CD4-positive, alpha-beta T cell treated with Interleukin-2 at 100 ng/mL for 4 hours (primary cell): ENCODE results near the gene TF.

Experiments used
- DNase-seq: peaks from one replicate; pipeline ENCODE4 v3.0.0-alpha.2; 2020; ENCODE audit warnings: low spot score

TF gene

DNA sequence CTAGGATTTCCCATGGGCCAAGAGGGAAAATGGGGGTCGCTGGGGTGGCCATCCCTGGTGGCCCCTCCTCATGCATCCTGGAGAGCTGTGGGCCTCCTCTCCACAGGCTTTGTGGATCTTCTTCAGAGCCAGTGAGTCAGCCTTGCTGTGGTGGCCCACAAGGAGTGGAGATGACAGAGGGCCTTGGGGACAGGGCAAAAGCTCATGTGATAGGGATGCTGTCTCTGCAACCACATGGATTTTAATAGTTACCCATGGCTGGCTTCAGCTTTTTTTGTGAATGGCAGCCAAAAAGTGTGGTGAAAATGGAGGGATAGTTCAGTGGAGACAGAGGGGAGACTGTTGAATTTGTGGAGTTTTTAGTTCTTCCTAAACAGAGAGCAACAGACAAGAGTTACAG is 1.2 kb downstream of the TF start:
- DNase-seq, result no peak

DNA sequence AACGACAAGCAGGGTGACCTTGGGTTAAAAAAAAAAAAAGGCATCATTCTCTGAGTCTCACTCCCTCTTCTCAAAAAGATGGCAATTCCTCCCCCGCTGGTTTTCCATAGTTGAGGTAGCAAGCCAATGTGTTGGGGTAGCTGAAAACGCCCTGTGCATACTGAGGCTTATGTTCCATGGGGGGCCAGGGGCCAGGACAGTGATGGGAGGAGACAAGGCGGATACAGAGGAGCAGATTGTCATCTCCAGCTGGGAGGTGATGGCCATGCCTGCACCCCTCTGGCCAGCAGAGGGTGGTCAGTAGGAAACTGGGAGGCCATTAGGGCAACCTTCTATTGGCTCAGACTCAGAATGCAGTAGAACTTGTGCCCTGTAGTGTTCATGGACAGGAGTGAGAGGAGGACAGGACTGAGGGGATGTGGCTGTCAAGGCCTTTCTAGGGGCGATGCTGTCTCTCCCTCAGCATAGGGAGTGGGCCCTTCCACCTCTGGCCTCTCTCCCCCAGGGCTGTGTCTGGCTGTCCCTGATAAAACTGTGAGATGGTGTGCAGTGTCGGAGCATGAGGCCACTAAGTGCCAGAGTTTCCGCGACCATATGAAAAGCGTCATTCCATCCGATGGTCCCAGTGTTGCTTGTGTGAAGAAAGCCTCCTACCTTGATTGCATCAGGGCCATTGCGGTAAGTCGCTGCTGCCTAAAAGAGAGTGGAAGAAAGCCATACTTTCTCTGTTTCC is 1.9 kb downstream of the TF start:
- no peak for DNase-seq

DNA sequence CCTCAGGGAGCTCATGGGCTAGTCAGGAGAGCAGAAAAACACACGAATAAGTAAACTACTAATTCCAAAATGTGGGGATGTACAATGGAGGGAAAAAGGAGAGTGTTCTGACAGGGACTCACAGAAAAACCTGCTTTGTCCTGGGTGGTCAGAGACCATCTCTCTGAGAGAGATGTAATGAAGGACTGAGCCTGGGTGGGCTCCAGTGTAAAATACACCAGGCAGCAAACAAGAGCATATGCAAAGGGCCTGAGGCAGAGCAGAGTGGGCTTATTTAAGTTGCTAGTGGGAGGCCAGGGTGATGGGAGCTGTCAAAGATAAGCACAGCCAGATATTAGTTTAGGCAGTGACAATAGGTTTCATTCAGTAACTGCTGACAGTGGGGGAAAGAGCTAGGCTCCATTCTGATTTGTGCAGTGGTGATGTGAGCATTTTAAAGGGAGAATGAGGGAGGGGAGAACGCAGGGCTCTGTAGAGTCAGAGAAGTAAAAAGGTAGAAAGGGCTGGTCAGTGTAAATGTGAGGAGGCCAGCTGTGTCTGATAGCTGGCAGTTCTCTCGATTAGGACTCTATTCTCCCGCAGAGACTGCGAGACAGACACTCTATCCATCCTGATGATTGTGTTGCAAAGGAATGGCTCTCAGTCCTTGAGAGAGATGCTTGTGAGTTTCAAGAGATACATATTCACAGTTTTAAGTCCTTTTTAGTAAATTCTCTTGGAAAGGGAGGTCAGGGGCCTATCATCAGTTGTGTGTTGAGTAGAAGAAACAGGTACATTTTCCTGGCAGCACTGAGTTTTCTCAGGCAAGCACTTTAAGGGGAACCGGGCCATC is 3.5 kb downstream of the TF start:
- DNase-seq, result no peak

DNA sequence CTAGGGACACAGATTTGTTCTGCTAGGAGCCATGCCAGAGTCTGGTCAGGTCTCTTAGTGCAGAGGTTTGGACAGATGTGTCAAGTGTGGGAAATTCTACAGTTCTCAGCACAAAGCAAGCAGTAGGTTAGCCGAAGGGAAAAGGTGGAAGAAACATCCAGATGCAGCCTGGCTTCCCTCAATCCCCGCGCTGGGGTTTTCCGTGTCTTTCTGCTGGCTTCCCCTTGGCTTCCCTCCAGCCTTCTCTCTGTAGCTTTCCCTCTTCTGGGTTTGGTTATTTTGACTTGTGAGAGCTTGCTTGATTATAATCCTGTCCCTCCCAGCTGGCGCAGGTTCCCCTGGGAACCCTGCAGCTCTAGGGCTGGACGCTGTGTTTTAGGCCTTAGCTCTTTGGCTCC is 4.1 kb downstream of the TF start:
- no peak for DNase-seq

DNA sequence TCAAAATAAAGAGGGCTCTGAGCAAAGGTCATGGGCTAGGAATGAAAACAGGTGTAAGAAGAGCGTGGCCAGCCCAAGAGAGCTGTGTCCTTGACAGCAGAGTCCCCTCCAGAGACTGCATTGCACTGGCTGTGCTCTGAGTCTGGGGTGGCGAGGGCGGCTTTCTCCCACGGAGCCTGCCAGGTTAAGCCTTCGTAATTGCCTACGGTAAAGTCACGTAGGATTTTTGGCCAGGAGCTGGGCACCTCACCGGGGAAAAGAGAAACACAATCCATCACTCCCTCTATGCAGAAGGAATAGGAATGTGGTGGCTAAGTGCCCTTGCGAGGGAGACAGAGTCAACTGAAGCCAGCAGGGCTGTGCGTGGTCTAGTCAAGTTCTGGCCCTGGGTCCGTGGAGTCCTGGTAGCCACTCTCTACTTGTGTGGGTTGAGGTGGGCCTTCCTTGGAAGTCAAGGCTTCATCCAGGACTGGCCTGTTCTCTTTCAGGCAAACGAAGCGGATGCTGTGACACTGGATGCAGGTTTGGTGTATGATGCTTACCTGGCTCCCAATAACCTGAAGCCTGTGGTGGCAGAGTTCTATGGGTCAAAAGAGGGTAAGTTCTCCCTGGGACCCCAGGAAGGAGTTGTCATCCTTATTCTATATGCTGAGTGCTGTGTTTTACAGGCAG is 7.0 kb downstream of the TF start:
- no peak for DNase-seq

DNA sequence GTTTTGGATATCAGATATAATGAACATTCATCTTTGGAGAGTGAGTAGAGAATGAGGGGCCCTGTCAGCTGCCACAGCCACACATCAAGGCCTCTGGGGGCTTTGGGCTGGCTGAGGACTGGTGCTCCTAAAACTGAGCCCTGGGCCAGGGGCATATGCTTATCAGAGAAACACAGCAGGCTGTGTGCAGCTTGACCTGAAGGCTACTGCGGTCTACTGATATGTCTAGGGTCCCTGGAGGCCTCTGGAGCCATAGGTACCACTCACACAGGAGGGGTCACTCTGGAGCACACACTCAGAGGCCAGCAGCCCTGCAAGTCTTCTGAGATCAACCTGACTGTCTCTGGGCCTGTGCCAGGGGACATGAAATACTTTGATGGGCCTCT is 7.6 kb downstream of the TF start:
- no peak for DNase-seq

DNA sequence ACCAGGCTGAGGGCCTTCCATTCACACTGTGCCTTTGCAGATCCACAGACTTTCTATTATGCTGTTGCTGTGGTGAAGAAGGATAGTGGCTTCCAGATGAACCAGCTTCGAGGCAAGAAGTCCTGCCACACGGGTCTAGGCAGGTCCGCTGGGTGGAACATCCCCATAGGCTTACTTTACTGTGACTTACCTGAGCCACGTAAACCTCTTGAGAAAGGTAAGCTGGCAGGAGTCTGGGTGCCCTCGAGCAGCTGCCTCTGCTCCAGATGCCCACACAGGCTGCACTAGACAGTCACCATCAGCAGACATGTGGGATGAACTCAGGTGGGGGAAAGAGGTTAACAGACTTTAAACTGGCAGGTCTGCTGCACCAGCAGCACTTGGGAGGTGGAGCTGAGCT is 8.3 kb downstream of the TF start:
- no peak for DNase-seq

DNA sequence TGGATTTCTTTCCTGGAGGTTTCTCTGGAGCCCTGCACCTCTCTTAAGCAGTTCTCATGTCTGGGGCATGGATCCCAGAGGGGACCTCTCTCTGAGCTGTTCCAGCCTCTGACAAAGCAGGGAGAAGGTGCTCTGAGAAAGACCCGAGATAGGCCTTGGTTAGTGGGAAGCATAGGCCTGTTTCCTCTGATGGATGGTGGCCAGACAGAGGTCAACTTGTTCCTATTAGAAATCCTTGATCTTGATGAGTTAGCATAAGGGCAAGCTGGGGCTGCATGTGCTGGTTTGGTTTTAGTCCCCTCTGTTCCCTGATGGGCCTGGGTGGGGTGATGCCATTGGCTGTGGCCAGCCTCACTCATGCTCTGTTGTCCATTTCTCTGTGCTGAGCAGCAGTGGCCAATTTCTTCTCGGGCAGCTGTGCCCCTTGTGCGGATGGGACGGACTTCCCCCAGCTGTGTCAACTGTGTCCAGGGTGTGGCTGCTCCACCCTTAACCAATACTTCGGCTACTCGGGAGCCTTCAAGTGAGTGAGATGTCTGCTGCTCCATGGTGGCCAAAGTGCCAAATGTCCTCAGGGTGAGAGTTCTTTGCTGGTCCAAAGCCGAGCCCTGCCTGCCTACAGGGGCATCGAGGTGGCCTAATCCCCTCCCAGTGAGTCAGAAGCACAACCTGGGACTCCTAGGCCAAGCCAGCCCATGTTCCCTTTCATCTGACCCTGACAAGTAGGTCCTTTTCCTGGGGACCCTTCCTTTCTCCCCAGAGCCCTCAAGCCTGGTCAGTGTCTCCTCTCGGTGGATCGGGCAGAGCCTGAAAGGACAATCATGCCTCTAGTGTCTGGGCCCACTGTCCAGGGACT is 9.0 kb downstream of the TF start:
- DNase-seq, result no peak

DNA sequence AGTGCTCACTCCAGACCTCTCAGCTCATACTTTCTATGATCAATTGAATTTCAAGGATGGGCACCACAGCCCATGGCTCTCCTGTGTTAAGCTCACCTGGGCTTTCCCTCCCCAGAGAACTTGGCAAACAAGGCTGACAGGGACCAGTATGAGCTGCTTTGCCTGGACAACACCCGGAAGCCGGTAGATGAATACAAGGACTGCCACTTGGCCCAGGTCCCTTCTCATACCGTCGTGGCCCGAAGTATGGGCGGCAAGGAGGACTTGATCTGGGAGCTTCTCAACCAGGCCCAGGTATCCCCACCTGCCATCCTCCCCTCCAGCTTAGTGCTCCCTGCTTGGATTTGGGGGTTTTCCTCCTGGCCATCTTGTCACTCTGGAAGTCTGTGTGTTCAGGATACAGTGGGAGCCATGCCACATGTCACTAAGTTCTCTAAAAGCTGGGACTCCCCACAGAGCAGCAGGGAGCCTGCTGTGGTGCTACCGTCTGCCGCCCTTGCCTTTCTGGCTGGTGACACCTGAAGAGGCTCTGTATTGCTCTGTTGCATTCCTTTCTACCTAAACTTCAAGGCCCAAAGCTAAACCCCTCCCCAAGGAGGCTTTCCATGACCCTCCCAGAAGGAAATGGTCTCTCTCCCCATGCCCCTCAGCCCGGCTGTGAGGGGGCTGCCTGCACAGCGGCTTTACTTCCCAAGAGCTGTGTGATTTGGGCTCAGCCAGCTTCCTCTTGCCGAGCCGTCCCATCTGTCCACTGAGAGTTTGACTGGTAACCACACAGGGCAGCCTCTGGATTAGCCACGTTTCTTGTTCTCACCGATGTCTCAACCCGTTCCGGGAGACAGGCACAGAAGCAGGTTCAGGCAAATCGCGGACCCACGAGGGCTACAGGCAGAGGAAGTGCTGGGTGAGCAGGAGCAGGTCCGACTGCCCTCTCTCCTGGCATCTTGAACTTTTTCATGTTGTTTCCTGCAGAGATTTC is 10.8 kb downstream of the TF start:
- no peak for DNase-seq

DNA sequence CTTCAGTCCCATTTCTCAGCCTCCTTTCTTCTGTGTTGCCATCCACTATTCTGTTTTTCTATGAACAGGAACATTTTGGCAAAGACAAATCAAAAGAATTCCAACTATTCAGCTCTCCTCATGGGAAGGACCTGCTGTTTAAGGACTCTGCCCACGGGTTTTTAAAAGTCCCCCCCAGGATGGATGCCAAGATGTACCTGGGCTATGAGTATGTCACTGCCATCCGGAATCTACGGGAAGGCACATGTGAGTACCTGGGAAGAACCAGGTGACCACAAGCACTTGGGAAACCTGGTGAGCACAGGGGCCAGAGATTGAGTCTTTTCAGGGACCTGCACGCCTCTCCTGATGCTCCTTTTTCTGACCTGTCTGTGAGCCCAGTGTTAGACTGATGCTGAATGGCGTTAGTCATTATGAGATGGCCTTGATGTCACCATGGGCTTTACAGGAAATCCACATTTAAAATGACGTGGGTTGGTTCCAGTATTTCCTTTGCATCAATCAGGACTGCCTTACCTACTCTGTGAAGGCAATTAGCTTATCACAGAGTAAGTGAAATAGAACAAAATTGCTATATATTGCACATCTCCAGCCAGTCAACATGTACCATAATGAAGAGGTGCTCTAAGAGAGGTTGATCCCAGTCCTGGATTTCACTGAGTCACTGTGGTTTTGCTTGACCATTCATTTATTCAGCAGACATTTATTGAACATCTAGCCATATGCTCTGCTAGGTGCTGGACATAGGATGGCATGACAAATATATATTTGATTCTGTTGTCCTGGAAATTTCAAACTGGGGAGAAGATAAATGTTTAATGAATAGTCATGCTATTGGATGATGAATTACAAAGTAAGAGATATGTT is 11.7 kb downstream of the TF start:
- DNase-seq, result no peak

DNA sequence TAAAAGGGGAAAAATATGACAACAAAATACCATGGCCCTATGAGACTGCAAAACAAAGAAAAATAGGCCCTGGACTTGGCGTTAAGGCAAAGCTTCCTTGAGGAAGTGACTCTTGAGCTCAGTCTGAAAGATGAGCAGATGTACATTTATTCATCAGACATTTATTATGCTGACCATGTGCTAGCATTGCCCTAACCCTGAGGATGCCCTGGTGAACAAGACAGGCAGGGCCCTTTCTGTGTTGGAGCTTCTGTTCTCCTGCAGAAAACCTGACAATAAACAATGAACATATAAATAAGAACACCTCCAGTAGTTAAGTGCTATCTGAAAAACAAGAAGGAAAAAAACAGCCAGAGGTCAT is 12.4 kb downstream of the TF start:
- no peak for DNase-seq

DNA sequence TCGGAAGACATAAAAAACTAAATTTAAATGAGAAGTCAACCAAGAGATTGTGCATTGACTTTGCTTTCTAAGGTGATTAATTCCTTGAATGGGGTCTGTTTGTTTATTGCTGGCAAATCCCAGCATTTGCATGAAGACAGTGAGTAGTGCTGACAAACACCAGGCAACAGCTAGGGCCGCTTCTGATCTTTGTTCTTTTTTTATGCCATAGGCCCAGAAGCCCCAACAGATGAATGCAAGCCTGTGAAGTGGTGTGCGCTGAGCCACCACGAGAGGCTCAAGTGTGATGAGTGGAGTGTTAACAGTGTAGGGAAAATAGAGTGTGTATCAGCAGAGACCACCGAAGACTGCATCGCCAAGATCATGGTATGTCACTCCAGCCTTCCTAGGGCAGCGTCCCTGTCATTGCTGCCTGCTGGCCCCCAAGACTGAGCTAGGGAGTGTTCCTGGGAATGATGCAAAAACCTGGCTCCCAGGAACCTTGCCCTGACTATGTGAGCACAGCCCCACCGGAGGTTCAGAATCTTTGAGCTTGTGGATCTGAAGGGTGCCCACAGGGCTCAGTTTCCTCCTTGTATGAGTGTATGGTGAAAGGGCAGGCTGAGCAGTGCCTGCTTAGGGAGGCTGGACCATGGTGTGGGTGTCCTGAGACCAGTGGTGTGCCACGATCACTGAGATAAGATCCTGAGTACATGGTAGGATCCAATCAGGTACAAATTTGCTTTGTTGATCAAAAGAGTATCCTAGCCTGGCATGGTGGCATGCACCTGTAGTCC is 13.0 kb downstream of the TF start:
- DNase-seq, result no peak

DNA sequence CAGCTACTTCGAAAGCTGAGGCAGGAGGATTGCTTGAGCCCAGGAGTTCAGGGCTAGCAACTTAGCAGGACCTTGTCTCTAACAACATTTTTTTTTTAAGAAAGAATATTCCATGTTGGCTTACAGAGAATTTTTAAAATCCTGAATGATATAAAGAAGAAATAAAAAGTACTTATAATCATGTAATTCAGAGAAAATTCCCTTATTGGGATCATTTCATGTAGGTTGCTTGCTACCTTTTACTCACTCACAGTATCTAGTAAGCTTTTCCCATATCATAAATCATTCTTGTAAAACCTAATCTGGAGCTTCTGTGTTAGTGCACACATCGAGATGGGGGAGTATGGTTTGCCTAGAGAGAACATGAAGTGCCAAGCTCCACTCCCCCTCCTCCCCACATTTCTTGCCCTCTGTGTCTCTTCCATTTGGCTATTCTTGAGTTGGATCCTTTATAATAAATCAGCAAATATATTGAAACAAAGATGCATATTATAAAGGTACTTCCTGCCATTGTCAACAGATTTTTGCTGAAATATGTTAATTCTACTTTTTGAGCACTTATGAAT is 13.6 kb downstream of the TF start:
- DNase-seq, result no peak

DNA sequence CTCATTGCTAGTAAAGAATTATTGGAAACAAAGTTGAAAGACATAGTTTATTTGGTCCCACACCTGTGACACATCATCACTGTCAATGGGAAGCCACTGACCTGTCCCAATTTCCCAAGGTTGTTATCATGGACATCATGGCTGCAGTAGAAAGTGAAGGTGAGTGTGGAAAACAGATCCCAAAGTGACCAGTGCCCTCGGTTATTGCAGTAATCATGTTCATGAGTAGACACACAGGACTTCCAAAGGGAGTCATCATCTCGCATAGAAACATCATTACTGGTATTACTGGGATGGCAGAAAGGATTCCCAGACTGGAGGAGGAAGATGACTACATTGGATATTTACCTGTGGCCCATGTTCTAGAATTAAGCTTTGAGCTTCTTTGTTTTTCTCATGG is 14.7 kb downstream of the TF start:
- no peak for DNase-seq

DNA sequence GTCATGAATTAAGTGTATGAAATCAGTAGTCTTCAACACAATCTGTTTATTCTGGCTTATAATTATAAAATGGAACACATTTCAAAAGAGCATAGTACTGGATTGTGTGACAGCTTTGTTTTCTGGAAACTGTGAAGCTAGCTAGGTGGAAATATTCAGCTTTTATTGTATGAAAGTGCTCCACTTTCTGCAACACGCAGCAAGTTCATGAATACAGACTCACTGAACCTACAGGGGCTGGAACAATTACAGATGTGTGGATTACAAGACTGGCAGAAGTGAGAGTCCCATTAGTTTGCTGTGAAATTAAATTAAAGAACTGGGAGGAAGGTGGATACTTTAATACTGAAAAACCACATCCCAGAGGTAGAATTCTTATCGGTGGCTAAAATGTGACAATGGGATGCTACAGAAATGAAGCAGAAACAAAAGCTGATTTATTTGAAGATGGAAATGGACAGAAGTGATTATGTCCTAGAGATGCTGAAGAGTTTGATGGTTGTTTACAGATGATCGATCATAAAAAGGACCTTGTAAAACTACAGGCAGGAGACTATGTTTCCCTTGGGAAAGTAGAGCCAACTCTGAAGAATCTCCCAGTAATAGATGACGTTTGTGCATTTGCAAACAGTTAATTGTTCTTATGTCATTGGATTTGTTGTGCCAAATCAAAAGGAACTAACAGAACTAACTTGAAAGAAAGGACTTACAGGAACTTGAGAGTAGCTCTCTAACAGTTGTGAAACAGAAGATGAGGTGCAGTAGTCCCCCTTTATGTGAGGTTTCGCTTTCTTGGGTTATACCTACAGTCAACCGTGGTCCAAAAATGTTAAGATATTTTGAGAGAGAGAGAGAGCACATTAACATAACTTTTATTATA is 15.7 kb downstream of the TF start:
- no peak for DNase-seq

DNA sequence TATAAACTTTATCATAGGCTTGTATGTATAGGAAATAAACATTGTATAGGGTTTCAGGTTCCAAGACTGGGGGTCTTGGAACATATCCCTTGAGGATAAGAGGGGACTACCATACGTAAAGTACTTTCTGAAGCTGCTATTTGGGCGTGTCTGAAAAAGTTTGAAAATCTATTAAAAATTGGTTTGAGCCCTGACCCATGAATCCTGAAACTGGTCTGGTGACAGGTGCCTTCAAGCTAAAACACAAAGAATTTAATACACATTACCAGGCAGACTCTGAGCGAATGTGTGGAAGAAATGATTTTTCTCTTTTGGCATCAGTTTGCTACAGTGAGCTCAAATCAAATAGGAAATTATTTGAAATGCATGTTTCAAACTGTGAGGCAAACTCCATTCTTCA is 16.3 kb downstream of the TF start:
- DNase-seq, result no peak

DNA sequence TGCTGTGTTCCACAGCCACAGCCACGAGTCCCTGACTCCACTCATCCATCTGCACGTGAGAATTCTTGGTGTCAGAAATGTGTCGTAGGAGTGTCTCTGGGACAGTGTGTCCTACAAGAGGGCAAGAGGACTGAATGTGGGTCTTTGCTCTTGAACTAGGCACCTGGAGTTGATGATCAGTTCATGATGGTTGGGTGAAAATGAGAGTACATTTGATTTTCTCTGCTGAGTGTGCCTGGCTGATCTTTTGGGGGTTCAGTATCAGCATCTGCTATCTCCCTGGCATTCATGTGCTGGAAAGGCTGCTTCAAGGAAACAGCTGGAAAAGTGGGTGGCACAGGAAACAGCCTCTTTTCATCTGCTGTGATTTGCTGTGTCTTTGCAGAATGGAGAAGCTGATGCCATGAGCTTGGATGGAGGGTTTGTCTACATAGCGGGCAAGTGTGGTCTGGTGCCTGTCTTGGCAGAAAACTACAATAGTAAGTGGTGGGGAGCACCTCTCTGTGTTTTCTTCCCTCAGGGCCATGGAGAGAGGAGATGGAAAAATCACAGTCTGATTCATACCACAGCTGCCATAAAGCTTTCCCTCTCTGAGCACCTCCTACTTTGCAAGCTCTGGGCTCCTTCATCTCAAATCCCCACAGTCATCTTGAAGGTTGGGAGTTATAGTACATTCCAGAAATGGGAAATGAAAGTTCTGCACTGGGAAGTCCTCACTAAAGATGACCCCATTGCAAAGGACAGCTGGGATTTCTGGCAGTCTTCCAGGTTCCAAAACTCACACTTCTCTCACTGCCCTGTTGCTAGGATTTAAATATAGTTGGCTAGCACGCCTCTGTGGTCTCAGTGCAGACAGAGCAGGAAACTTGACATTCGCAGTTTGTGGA is 17.8 kb downstream of the TF start:
- DNase-seq, result no peak
